Measurements from ENCODE around the gene KNL1.
A peak's percentile ranks its signal among the peaks of the same experiment; 100 is the strongest.

The KNL1 gene

GRCh38 chr15:40593588-40594428 lies at the start of gene KNL1:
Gene KNL1 (plus strand): TSS chr15:40594249. CDS start chr15:40602932, 8,683 bp downstream.
- peak within 1 kb of the TSS; percentile 87 for H3K27ac ChIP-seq (ENCODE audit: low read depth, low read length)
- H3K9ac ChIP-seq (ENCODE audit: low read depth in 1 of 2, low read length in 2 of 2), result peak within 1 kb of the TSS; percentile 66 to 73
- H3K9me3 ChIP-seq (ENCODE audit: control insufficient read depth in 1 of 2, low read length in 2 of 2), result no peaks in the 10 kb centered on the region
- H3K4me3 ChIP-seq (ENCODE audit: low read depth in 1 of 2, low read length in 2 of 2), result peak within 1 kb of the TSS; percentile 76 to 79
- no peaks in the 10 kb centered on the region for H3K27me3 ChIP-seq (ENCODE audit: control insufficient read depth in 1 of 2, insufficient read depth in 2 of 2, low read length in 2 of 2)
- H3K4me1 ChIP-seq (ENCODE audit: control insufficient read depth in 1 of 2, insufficient read depth in 2 of 2, low read length in 2 of 2), result peaks cover 13 to 26% of the 10 kb centered on the region in 2 donors
- no peaks in the 10 kb centered on the region for H3K36me3 ChIP-seq (ENCODE audit: control insufficient read depth in 1 of 2, insufficient read depth in 2 of 2, low read length in 2 of 2)

GRCh38 chr15:40545457-40545856 lies 48.6 kb upstream of the KNL1 start:
- Histone ChIP-seq H3K4me1 (ENCODE audit: control insufficient read depth in 1 of 2, insufficient read depth in 2 of 2, low read length in 2 of 2) (peaks cover 6 to 7% of the 10 kb centered on the region in 2 donors), H3K9me3 (ENCODE audit: control insufficient read depth in 1 of 2, low read length in 2 of 2) (no peaks in the 10 kb centered on the region), H3K36me3 (ENCODE audit: control insufficient read depth in 1 of 2, insufficient read depth in 2 of 2, low read length in 2 of 2) (peaks cover 8 to 14% of the 10 kb centered on the region in 2 donors), H3K27me3 (ENCODE audit: control insufficient read depth in 1 of 2, insufficient read depth in 2 of 2, low read length in 2 of 2) (no peaks in the 10 kb centered on the region), H3K4me3 (ENCODE audit: low read depth in 1 of 2, low read length in 2 of 2) (no peak overlapping the region), H3K27ac (ENCODE audit: low read depth, low read length) (no peak overlapping the region), H3K9ac (ENCODE audit: low read depth in 1 of 2, low read length in 2 of 2) (no peak overlapping the region)

- Histone ChIP-seq H3K4me1 (ENCODE audit: control insufficient read depth in 1 of 2, insufficient read depth in 2 of 2, low read length in 2 of 2) (peaks cover 6 to 7% of the 10 kb centered on the region in 2 donors), H3K9ac (ENCODE audit: low read depth in 1 of 2, low read length in 2 of 2) (no peak overlapping the region), H3K36me3 (ENCODE audit: control insufficient read depth in 1 of 2, insufficient read depth in 2 of 2, low read length in 2 of 2) (peaks cover 12 to 24% of the 10 kb centered on the region in 2 donors), H3K27ac (ENCODE audit: low read depth, low read length) (no peak overlapping the region), H3K27me3 (ENCODE audit: control insufficient read depth in 1 of 2, insufficient read depth in 2 of 2, low read length in 2 of 2) (no peaks in the 10 kb centered on the region), H3K4me3 (ENCODE audit: low read depth in 1 of 2, low read length in 2 of 2) (no peak overlapping the region), H3K9me3 (ENCODE audit: control insufficient read depth in 1 of 2, low read length in 2 of 2) (no peaks in the 10 kb centered on the region)
Observed at GRCh38 chr15:40548610-40549009, 45.4 kb upstream of the KNL1 start.

GRCh38 chr15:40549894-40550293 lies 44.2 kb upstream of the KNL1 start:
- no peak overlapping the region for H3K4me3 ChIP-seq (ENCODE audit: low read depth in 1 of 2, low read length in 2 of 2)
- no peak overlapping the region for H3K27ac ChIP-seq (ENCODE audit: low read depth, low read length)
- no peak overlapping the region for H3K9ac ChIP-seq (ENCODE audit: low read depth in 1 of 2, low read length in 2 of 2)
- no peaks in the 10 kb centered on the region for H3K27me3 ChIP-seq (ENCODE audit: control insufficient read depth in 1 of 2, insufficient read depth in 2 of 2, low read length in 2 of 2)
- H3K9me3 ChIP-seq (ENCODE audit: control insufficient read depth in 1 of 2, low read length in 2 of 2), result no peaks in the 10 kb centered on the region
- H3K4me1 ChIP-seq (ENCODE audit: control insufficient read depth in 1 of 2, insufficient read depth in 2 of 2, low read length in 2 of 2), result peaks cover 6 to 7% of the 10 kb centered on the region in 2 donors
- H3K36me3 ChIP-seq (ENCODE audit: control insufficient read depth in 1 of 2, insufficient read depth in 2 of 2, low read length in 2 of 2), result peaks cover 12 to 33% of the 10 kb centered on the region in 2 donors

- no peaks in the 10 kb centered on the region for H3K9me3 ChIP-seq (ENCODE audit: control insufficient read depth in 1 of 2, low read length in 2 of 2)
- no peak overlapping the region for H3K9ac ChIP-seq (ENCODE audit: low read depth in 1 of 2, low read length in 2 of 2)
- no peak overlapping the region for H3K27ac ChIP-seq (ENCODE audit: low read depth, low read length)
- peaks cover 13 to 36% of the 10 kb centered on the region in 2 donors for H3K36me3 ChIP-seq (ENCODE audit: control insufficient read depth in 1 of 2, insufficient read depth in 2 of 2, low read length in 2 of 2)
- H3K4me1 ChIP-seq (ENCODE audit: control insufficient read depth in 1 of 2, insufficient read depth in 2 of 2, low read length in 2 of 2), result peaks cover 6 to 7% of the 10 kb centered on the region in 2 donors
- H3K4me3 ChIP-seq (ENCODE audit: low read depth in 1 of 2, low read length in 2 of 2), result no peak overlapping the region
- H3K27me3 ChIP-seq (ENCODE audit: control insufficient read depth in 1 of 2, insufficient read depth in 2 of 2, low read length in 2 of 2), result no peaks in the 10 kb centered on the region
Observed at GRCh38 chr15:40550341-40551037, 43.6 kb upstream of the KNL1 start.

GRCh38 chr15:40554161-40554525 lies 39.9 kb upstream of the KNL1 start:
- Histone ChIP-seq H3K27ac (ENCODE audit: low read depth, low read length) (no peak overlapping the region), H3K9ac (ENCODE audit: low read depth in 1 of 2, low read length in 2 of 2) (no peak overlapping the region), H3K4me3 (ENCODE audit: low read depth in 1 of 2, low read length in 2 of 2) (no peak overlapping the region), H3K4me1 (ENCODE audit: control insufficient read depth in 1 of 2, insufficient read depth in 2 of 2, low read length in 2 of 2) (peaks cover 6 to 7% of the 10 kb centered on the region in 2 donors), H3K9me3 (ENCODE audit: control insufficient read depth in 1 of 2, low read length in 2 of 2) (no peaks in the 10 kb centered on the region), H3K36me3 (ENCODE audit: control insufficient read depth in 1 of 2, insufficient read depth in 2 of 2, low read length in 2 of 2) (peaks cover 13 to 31% of the 10 kb centered on the region in 2 donors), H3K27me3 (ENCODE audit: control insufficient read depth in 1 of 2, insufficient read depth in 2 of 2, low read length in 2 of 2) (no peaks in the 10 kb centered on the region)

GRCh38 chr15:40555876-40556275 lies 38.2 kb upstream of the KNL1 start:
- Histone ChIP-seq H3K27me3 (ENCODE audit: control insufficient read depth in 1 of 2, insufficient read depth in 2 of 2, low read length in 2 of 2) (no peaks in the 10 kb centered on the region), H3K36me3 (ENCODE audit: control insufficient read depth in 1 of 2, insufficient read depth in 2 of 2, low read length in 2 of 2) (peaks cover 13 to 31% of the 10 kb centered on the region in 2 donors), H3K9me3 (ENCODE audit: control insufficient read depth in 1 of 2, low read length in 2 of 2) (no peaks in the 10 kb centered on the region), H3K4me3 (ENCODE audit: low read depth in 1 of 2, low read length in 2 of 2) (no peak overlapping the region), H3K9ac (ENCODE audit: low read depth in 1 of 2, low read length in 2 of 2) (no peak overlapping the region), H3K27ac (ENCODE audit: low read depth, low read length) (no peak overlapping the region), H3K4me1 (ENCODE audit: control insufficient read depth in 1 of 2, insufficient read depth in 2 of 2, low read length in 2 of 2) (no peaks in the 10 kb centered on the region)

GRCh38 chr15:40558952-40559742 lies 34.9 kb upstream of the KNL1 start:
- H3K36me3 ChIP-seq (ENCODE audit: control insufficient read depth in 1 of 2, insufficient read depth in 2 of 2, low read length in 2 of 2), result peaks cover 9 to 21% of the 10 kb centered on the region in 2 donors
- peaks cover 0 to 15% of the 10 kb centered on the region in 2 donors for H3K4me1 ChIP-seq (ENCODE audit: control insufficient read depth in 1 of 2, insufficient read depth in 2 of 2, low read length in 2 of 2)
- H3K9ac ChIP-seq (ENCODE audit: low read depth in 1 of 2, low read length in 2 of 2), result no peak overlapping the region
- H3K27ac ChIP-seq (ENCODE audit: low read depth, low read length), result no peak overlapping the region
- no peaks in the 10 kb centered on the region for H3K9me3 ChIP-seq (ENCODE audit: control insufficient read depth in 1 of 2, low read length in 2 of 2)
- H3K27me3 ChIP-seq (ENCODE audit: control insufficient read depth in 1 of 2, insufficient read depth in 2 of 2, low read length in 2 of 2), result no peaks in the 10 kb centered on the region
- H3K4me3 ChIP-seq (ENCODE audit: low read depth in 1 of 2, low read length in 2 of 2), result no peak overlapping the region

- Histone ChIP-seq H3K27ac (ENCODE audit: low read depth, low read length) (no peak overlapping the region), H3K36me3 (ENCODE audit: control insufficient read depth in 1 of 2, insufficient read depth in 2 of 2, low read length in 2 of 2) (peaks cover 0 to 6% of the 10 kb centered on the region in 2 donors), H3K9me3 (ENCODE audit: control insufficient read depth in 1 of 2, low read length in 2 of 2) (no peaks in the 10 kb centered on the region), H3K9ac (ENCODE audit: low read depth in 1 of 2, low read length in 2 of 2) (peak overlapping the region in 1 of 2 donors; percentile 9), H3K4me3 (ENCODE audit: low read depth in 1 of 2, low read length in 2 of 2) (no peak overlapping the region), H3K4me1 (ENCODE audit: control insufficient read depth in 1 of 2, insufficient read depth in 2 of 2, low read length in 2 of 2) (peaks cover 4 to 18% of the 10 kb centered on the region in 2 donors), H3K27me3 (ENCODE audit: control insufficient read depth in 1 of 2, insufficient read depth in 2 of 2, low read length in 2 of 2) (no peaks in the 10 kb centered on the region)
Observed at GRCh38 chr15:40562691-40563090, 31.4 kb upstream of the KNL1 start.

Measured in duodenal mucosa (tissue), 2 donors.